Astrocyte (in vitro differentiated cells and primary cell): Measurements from ENCODE around the gene LTBP2. TPM values are rescaled to one million over a fixed set of nuclear protein-coding genes. Genes with fewer than 3 reads are reported as not detected.
A peak's percentile ranks its signal among the peaks of the same experiment; 100 is the strongest.

Experiments used
- DNase-seq: peaks from one replicate; pipeline ENCODE4 v3.0.0-alpha.2; 2010; ENCODE audit warnings: low read depth
- FAIRE-seq: peaks from 2 replicates; lab custom pipeline; 2011; peaks lifted over from hg19 to GRCh38; lab: Jason Lieb, UNC
- H2AFZ ChIP-seq: 2 replicates; pipeline ENCODE4 v1.6.0; 2012; ENCODE audit warnings: low read depth, low read length, inconsistent platforms
- H3K27ac ChIP-seq: 2 replicates; pipeline ENCODE4 v1.5.1; 2011; ENCODE audit warnings: low read depth, low read length, inconsistent platforms
- H3K27me3 ChIP-seq: 2 replicates; pipeline ENCODE4 v1.6.0; 2011; ENCODE audit warnings: low read length, inconsistent platforms; ENCODE audit not compliant: insufficient read depth
- H3K36me3 ChIP-seq: 2 replicates; pipeline ENCODE4 v1.5.1; 2011; ENCODE audit warnings: low read length, inconsistent platforms; ENCODE audit not compliant: insufficient read depth
- H3K4me1 ChIP-seq: 2 replicates; pipeline ENCODE4 v1.5.1; 2011; ENCODE audit warnings: low read length, inconsistent platforms; ENCODE audit not compliant: insufficient read depth
- H3K4me2 ChIP-seq: 2 replicates; pipeline ENCODE4 v1.6.0; 2012; ENCODE audit warnings: low read length, inconsistent platforms
- H3K4me3 ChIP-seq: 2 replicates; pipeline ENCODE4 v1.5.1; 2011; ENCODE audit warnings: low read depth, mild to moderate bottlenecking, low read length, inconsistent platforms; ENCODE audit not compliant: insufficient read depth
- H3K79me2 ChIP-seq: 2 replicates; pipeline ENCODE4 v1.6.0; 2012; ENCODE audit warnings: mild to moderate bottlenecking, low read length, inconsistent platforms; ENCODE audit not compliant: insufficient read depth
- H3K9ac ChIP-seq: 2 replicates; pipeline ENCODE4 v1.6.0; 2012; ENCODE audit warnings: mild to moderate bottlenecking, low read length, inconsistent platforms
- H3K9me3 ChIP-seq: 2 replicates; pipeline ENCODE4 v1.5.1; 2012; ENCODE audit warnings: low read depth, mild to moderate bottlenecking, low read length, inconsistent platforms; ENCODE audit not compliant: insufficient read depth
- H4K20me1 ChIP-seq: 2 replicates; pipeline ENCODE4 v1.6.0; 2012; ENCODE audit warnings: low read length, inconsistent platforms; ENCODE audit not compliant: insufficient read depth
- H3K27ac Mint-ChIP-seq: one replicate; pipeline ENCODE4 v1.8.0; 2021; ENCODE audit warnings: mild to moderate bottlenecking, mixed read lengths; ENCODE audit not compliant: unreplicated experiment
- H3K27me3 Mint-ChIP-seq: one replicate; pipeline ENCODE4 v1.8.0; 2021; ENCODE audit warnings: low read depth, mixed read lengths; ENCODE audit not compliant: unreplicated experiment
- H3K36me3 Mint-ChIP-seq: one replicate; pipeline ENCODE4 v1.8.0; 2021; ENCODE audit warnings: low read depth, mixed read lengths; ENCODE audit not compliant: unreplicated experiment
- H3K4me1 Mint-ChIP-seq: one replicate; pipeline ENCODE4 v1.8.0; 2021; ENCODE audit warnings: low read depth, mixed read lengths; ENCODE audit not compliant: unreplicated experiment
- H3K4me3 Mint-ChIP-seq: one replicate; pipeline ENCODE4 v1.8.0; 2021; ENCODE audit warnings: mild to moderate bottlenecking, moderate library complexity, mixed read lengths; ENCODE audit not compliant: unreplicated experiment
- H3K9me3 Mint-ChIP-seq: one replicate; pipeline ENCODE4 v1.8.0; 2021; ENCODE audit warnings: mild to moderate bottlenecking, mixed read lengths; ENCODE audit not compliant: unreplicated experiment
- EZH2 ChIP-seq: IDR thresholded peaks from 2 replicates; pipeline ENCODE4 v1.6.1; 2012; ENCODE audit warnings: mild to moderate bottlenecking, low read length, inconsistent platforms; ENCODE audit not compliant: insufficient read depth
- total RNA-seq: library from RNA; stranded (reverse); gene quantifications from 2 replicates; pipeline ENCODE4 v1.2.1, GENCODE V29; 2021
- TF ChIP-seq, protein P1 (sequence below): IDR thresholded peaks from 2 replicates; pipeline ENCODE4 v1.5.1; 2011; ENCODE audit warnings: low read depth, mild to moderate bottlenecking, inconsistent platforms, low read length, moderate library complexity; ENCODE audit not compliant: insufficient read depth

LTBP2 gene
- total RNA-seq, 1 donor from 2014 or later = 162 TPM

DNA sequence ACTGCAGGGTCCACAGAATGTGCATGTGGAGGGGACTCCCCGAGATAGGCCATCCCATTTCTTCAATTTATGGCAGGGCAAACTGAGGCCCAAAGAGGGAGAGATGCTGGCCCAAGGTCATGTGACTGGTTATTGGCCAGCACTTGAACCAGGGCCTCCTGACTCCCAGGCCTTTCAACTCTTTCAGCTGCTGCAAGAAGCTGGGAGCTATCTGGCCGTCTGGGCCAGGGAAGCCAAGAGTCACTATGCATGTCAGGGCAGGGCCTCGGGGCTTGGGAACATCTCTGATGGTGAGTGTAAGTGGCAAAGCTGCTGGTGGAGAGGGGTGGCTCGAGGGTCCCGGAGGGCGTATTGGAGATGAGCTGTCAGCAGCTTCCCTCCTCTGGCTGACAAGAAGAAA is 9.5 kb upstream of the LTBP2 start:
- Mint-ChIP-seq H3K36me3 (no peaks in the 10 kb centered on the region), H3K4me3 (no peak overlapping the region), H3K9me3 (peaks cover 2% of the 10 kb centered on the region), H3K27me3 (no peaks in the 10 kb centered on the region), H3K27ac (peak overlapping the region; percentile 96), H3K4me1 (peaks cover 54% of the 10 kb centered on the region)
- TF ChIP-seq, protein P1, sequence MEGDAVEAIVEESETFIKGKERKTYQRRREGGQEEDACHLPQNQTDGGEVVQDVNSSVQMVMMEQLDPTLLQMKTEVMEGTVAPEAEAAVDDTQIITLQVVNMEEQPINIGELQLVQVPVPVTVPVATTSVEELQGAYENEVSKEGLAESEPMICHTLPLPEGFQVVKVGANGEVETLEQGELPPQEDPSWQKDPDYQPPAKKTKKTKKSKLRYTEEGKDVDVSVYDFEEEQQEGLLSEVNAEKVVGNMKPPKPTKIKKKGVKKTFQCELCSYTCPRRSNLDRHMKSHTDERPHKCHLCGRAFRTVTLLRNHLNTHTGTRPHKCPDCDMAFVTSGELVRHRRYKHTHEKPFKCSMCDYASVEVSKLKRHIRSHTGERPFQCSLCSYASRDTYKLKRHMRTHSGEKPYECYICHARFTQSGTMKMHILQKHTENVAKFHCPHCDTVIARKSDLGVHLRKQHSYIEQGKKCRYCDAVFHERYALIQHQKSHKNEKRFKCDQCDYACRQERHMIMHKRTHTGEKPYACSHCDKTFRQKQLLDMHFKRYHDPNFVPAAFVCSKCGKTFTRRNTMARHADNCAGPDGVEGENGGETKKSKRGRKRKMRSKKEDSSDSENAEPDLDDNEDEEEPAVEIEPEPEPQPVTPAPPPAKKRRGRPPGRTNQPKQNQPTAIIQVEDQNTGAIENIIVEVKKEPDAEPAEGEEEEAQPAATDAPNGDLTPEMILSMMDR = no peak
- TF ChIP-seq EZH2 = no peak
- H3K27me3 ChIP-seq = no peaks in the 10 kb centered on the region
- no peak overlapping the region for H3K9ac ChIP-seq
- DNase-seq = no peak
- H3K4me3 ChIP-seq = no peak overlapping the region
- no peaks in the 10 kb centered on the region for H3K79me2 ChIP-seq
- no peak overlapping the region for H3K4me2 ChIP-seq
- no peak for FAIRE-seq
- H3K27ac ChIP-seq = no peak overlapping the region
- no peak overlapping the region for H2AFZ ChIP-seq
- no peaks in the 10 kb centered on the region for H3K36me3 ChIP-seq
- H4K20me1 ChIP-seq = no peaks in the 10 kb centered on the region
- no peaks in the 10 kb centered on the region for H3K9me3 ChIP-seq
- H3K4me1 ChIP-seq = peaks cover 47% of the 10 kb centered on the region

DNA sequence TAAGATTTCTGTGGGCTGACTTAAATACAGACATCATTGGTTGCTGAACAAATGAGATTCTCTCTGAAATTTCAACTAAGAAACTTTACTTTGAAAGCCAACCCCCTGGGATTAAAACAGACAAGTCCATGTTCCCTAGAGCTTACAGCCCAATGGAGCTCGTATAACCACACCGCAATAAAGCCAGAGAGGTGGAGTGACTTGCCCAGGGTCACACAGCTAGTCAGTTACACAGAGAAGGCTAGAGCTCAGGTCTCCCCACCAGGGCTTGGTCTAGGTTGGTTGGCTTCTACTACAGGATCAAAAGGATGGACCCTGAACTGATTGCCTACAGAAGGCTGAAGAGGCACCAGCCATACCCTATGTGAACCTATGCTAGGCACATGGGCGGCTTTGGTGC is 8.9 kb upstream of the LTBP2 start:
- peak overlapping the region; percentile 96 for H3K27ac Mint-ChIP-seq
- no peak overlapping the region for H2AFZ ChIP-seq
- FAIRE-seq (no peak), DNase-seq (no peak)
- no peaks in the 10 kb centered on the region for H3K36me3 ChIP-seq
- H3K9me3 Mint-ChIP-seq = peaks cover 2% of the 10 kb centered on the region
- H3K27me3 ChIP-seq = no peaks in the 10 kb centered on the region
- H3K27me3 Mint-ChIP-seq = no peaks in the 10 kb centered on the region
- H3K4me1 Mint-ChIP-seq = peaks cover 60% of the 10 kb centered on the region
- no peaks in the 10 kb centered on the region for H3K79me2 ChIP-seq
- peak overlapping the region; percentile 78 for H3K4me2 ChIP-seq
- TF ChIP-seq, protein P1 = no peak
- TF ChIP-seq EZH2 = no peak
- peak overlapping the region; percentile 6 for H3K9ac ChIP-seq
- H3K4me3 Mint-ChIP-seq = no peak overlapping the region
- H3K9me3 ChIP-seq = no peaks in the 10 kb centered on the region
- H3K4me1 ChIP-seq = peaks cover 53% of the 10 kb centered on the region
- H4K20me1 ChIP-seq = no peaks in the 10 kb centered on the region
- H3K36me3 Mint-ChIP-seq = peaks cover under 1% of the 10 kb centered on the region
- H3K4me3 ChIP-seq = no peak overlapping the region
- H3K27ac ChIP-seq = peak overlapping the region; percentile 97

DNA sequence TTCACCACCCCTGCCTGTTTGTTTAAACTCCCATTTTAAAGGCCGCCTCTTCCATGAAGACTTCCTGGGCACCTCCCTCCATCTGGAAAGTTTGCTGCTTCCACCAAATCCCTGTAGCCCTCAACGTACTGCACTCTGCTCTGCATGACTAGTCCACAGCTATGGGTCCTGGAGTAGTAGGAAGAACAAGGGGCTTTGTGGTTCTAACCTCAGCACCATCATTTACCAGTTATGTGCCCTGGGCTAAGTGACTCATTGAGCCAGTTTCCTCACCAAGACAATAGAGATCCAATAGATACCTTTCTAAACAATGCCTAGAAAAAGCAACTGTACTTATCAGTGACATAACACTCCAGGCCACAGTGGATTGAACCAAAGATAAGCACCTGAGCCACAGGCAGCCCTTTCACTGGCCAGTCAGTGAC is 8.5 kb upstream of the LTBP2 start:
- Histone ChIP-seq H3K36me3 (no peaks in the 10 kb centered on the region), H3K79me2 (peaks cover 3% of the 10 kb centered on the region), H3K4me2 (peak overlapping the region; percentile 78), H4K20me1 (no peaks in the 10 kb centered on the region), H3K27me3 (no peaks in the 10 kb centered on the region), H3K27ac (peak overlapping the region; percentile 97), H2AFZ (no peak overlapping the region), H3K4me3 (no peak overlapping the region), H3K9me3 (no peaks in the 10 kb centered on the region), H3K4me1 (peaks cover 57% of the 10 kb centered on the region), H3K9ac (peak overlapping the region; percentile 77)
- H3K4me1 Mint-ChIP-seq = peaks cover 64% of the 10 kb centered on the region
- DNase-seq = peak; percentile 100
- peak overlapping the region; percentile 66 for H3K4me3 Mint-ChIP-seq
- peak overlapping the region; percentile 96 for H3K27ac Mint-ChIP-seq
- H3K36me3 Mint-ChIP-seq = peaks cover 4% of the 10 kb centered on the region
- H3K9me3 Mint-ChIP-seq = peaks cover 2% of the 10 kb centered on the region
- TF ChIP-seq, protein P1 = no peak
- no peak for TF ChIP-seq EZH2
- H3K27me3 Mint-ChIP-seq = no peaks in the 10 kb centered on the region
- peak; percentile 93 for FAIRE-seq
